C4-2B (cell line): ENCODE data around the gene BCL2L14.

ENCODE experiments used
- CTCF ChIP-seq: fragments of 450-650 bp; conservative IDR thresholded peaks from 2 replicates; pipeline ENCODE4 v1.5.1; 2017; ENCODE audit warnings: mild to moderate bottlenecking
- ZFX ChIP-seq: fragments of 450-650 bp; IDR thresholded peaks from 2 replicates; pipeline ENCODE4 v1.6.1; 2017

GRCh38 chr12:12086362-12086761 is 15.6 kb downstream of the BCL2L14 start:
- TF ChIP-seq CTCF, result no peak
- TF ChIP-seq ZFX, result no peak
